HG02623 (cell line): ENCODE data around the gene AGAP1.

Experiments used
- ATAC-seq: cut with Tn5 transposase; IDR thresholded peaks from one replicate; pipeline ENCODE4 v1.9.1; 2021; ENCODE audit warnings: moderate library complexity; ENCODE audit not compliant: unreplicated experiment

AGAP1 gene

DNA sequence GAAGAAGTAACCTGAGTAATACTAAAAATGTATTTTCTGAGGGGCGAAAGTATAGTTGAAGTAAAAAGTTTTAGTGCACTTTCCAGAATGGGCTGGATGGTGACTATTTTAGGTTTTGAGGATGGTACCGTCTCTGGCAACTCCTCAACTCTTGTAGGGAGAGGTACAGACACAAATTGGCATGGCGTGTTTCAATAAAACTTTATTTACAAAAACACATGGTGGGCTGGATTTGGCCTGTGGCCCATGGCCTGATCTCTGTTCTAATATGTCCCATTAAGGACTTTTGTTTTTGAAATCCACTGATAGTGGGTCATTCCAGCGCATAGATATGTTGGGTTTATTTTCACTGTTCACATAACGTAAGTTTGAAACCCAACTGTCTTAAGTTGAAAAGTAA lies 132.8 kb downstream of the AGAP1 start:
- ATAC-seq, result no peak

DNA sequence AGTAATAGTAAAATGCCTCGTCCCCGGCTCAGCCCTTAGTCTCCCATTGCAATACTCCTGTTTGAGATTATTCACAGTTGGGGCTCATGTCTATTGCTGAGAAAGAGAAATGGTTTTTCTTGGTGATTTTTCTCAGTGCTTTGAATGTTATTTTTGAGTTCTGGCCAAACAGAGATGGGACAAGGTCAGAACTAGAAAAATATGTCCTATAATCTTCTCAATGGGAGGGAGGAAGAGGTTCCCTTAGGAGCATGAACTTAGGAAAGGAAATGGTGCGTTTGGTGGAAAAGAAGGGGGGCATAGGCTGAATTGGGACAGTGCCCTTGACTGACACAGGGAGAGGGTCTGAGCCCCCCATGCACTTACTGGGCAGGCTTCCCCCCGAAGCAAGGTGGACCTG lies 133.8 kb downstream of the AGAP1 start:
- no peak for ATAC-seq

DNA sequence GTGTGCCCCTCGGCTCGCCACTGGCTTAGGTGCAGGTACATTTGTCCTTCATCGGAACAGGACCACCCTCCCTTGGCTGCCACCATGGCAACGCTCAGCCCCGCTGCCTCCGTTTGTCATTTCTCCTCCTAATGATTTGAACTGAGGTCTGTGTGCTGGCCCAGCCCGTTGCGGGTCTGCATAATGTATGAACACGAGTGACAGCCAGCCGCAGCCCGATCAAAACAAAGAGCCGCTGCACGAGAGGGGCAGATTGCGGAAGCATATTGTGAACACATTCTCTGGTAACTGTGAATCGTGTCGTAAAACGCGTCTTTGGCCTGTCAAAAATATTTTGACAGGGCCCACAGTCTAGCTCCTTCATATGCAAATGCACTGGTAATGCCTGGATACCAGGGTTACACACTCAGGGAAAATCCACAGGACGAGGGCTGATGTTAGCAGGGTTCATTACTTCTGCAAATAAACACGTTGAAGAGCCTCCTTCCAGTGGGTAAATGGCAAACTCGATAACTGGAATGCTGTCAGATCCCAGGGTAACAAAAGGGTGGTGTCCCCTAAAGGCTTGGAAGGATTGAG lies 137.0 kb downstream of the AGAP1 start:
- no peak for ATAC-seq

- ATAC-seq, result no peak
Observed at GRCh38 chr2:235634435-235635158, 140.8 kb downstream of the AGAP1 start.

DNA sequence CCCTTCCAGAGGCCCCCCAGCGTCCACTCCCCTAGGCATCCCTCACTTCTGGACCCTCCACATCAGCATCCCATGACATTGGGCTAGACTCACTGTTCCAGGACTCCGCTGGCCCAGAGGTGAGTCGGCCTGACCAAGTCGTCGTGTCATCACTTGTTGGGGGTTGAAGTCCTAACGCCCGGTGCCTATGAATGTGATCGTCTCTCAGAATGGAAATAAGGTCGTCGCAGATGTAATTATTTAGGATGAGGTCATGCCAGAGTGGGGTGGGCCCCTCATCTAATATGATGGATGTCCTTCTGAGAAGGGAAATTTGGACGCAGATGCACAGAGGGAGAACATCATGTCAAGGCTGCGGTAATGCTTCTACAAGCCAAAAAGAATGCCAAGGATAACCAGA lies 142.7 kb downstream of the AGAP1 start:
- ATAC-seq, result no peak

- no peak for ATAC-seq
Observed at GRCh38 chr2:235637896-235638295, 144.1 kb downstream of the AGAP1 start.

DNA sequence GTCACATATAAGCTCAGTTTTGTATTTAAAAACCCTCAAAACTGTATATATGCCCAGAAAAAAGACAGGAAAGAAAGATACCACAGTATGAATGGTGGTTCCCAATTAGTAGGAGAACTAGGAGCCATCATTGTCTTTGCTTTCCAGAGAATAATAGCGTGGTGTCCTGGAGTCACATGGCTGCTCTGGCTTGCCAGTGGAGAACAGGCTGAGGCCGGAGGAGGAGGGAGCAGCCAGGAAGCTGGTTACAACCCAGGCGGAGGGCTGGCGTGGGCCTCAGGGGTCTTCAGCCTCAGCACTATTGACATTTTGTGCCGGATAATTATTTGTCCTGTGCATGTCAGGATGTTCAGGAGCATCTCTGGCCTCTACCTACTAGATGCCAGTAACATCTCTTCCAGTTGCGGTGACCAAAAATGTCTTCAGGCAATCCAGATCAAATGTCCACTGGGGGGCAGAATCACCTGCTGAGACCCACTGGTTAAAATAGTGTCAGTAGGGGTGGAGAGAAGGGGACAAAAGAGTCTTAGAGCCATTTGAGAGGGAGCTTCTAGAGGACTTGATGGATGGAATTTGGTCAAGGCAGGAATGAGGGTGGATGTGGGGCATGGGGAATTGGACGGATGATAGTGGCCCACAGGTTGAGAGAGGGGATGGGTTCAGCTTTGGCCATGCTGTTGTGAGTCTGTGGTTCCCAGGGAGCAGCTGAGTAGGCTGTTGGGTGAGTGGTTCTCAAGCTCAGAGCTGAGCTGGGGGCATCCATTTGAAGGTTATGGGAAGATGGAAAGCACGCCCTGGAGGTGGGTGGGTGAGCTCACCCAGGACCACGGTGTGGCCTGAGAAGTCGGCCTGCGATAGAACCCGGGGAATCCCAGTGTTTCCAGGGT lies 144.9 kb downstream of the AGAP1 start:
- no peak for ATAC-seq

- no peak for ATAC-seq
Observed at GRCh38 chr2:235639428-235639773, 145.6 kb downstream of the AGAP1 start.

DNA sequence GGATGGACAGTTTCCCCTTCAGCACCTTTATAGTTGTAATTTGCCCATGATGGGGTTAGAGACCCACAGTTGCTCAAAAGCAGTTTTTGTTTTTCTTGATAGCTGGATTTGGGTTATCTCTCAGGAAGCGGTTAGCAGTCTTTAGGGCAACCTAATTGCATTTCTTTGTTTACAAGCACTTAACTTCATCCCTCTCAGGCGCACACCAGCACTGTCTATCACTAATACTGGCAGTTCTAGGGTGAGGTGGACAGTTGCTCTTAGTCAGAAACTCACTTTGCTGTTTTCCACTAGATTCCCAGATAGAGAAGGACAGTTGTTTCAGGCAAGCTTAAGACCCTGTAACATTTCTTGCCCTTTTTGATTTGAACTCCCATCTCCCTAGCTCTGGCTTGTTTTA lies 146.0 kb downstream of the AGAP1 start:
- no peak for ATAC-seq

DNA sequence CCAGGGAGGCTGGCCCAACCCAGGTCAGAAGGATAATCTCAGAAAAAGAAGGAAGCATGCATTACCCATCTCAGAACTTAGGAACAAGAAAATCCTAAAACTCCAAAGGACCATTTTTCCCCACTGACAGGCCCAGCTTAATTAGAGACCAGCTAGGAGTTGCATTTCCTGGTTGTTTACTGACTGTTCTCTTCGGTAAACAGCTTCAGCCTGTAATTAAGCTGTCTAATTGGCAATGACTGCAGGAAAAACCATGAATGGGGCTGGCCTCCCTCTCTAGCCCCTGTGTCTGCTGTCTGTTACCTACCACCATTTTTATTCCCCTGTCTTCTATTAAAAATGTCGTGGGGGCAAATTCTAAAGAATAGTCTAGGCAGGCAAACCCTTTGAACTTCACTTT lies 146.5 kb downstream of the AGAP1 start:
- ATAC-seq, result no peak

DNA sequence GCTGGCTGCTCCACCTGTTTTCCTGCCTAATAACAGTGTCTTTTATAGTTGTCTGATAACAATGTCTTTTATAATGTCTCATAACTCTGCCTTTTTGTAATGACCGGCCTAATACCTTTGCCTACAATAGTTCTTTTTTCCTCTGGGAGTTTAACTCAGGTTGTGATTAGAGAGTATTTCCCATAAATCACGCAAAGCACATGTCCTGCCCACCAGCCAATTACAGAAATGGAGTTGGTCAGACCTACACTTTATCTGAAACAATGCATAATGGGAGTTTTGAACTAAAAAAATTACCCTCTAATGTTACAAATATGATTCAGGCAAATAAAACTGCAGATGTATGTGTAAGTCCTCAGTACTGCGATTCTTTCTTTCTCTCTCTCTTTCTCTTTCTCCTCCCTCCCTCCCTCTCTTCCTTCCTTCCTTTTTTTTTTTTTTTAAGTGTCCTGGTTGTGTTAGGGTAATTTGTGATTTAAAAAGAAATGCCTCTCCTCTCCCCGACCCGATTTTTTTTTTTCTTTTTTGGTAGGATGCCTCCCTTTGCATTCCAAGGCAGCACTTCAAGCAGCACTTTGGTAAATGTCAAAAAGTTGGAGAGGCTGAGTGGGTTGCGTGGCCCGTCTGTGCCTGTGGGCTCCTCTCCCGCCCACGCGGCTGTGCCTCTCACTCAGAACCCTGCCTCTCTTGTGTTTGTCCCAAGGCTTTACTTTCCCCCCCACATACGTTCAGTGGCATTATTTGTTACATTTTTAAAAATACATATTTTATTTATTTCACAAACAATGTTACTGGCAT lies 147.3 kb downstream of the AGAP1 start:
- ATAC-seq, result no peak

DNA sequence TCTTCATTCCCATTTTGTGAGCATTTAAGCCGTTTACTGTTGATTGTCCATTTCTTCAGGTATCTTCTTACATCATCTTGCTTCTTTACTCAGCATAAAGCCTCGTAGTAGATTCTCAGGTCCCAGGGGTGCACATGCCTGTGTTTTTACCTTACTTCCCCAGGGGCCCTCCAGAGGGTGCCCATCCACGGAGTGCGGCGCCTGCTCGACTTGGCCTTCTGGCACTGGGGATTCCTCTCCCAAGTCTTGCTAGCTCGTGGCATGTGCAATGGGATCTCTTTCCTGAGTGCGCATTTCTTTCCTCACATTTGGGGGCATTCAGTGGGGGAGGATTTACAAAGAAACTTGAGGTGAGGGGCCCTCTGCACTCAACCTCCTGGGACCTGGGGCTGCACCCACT lies 148.1 kb downstream of the AGAP1 start:
- no peak for ATAC-seq

GRCh38 chr2:235642446-235643098 lies 148.7 kb downstream of the AGAP1 start:
- ATAC-seq, result no peak

- no peak for ATAC-seq
Observed at GRCh38 chr2:235643680-235644511, 150.1 kb downstream of the AGAP1 start.

GRCh38 chr2:235647264-235647663 lies 153.4 kb downstream of the AGAP1 start:
- ATAC-seq, result no peak

- no peak for ATAC-seq
Observed at GRCh38 chr2:235647877-235648276, 154.0 kb downstream of the AGAP1 start.

GRCh38 chr2:235649418-235649817 lies 155.6 kb downstream of the AGAP1 start:
- ATAC-seq, result no peak

DNA sequence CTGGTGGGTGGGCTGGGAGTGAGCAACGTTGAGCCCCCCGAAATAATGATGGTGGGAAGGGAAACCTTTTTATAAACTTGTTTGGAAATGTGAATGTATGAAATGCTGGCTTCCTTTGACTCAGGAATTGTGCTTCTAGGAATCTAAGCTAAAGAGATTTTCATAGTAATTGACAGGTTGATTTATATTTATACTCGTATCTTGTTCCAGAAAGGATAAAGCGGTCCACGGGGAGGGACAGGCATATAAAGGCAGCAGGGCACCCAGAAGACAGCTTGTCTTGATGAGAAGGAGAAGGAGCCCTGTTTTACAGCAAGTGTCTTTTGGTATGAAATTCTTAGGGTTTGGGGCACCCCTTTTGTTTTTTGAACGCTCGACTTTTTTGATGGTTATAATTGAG lies 157.8 kb downstream of the AGAP1 start:
- no peak for ATAC-seq

- ATAC-seq, result no peak
Observed at GRCh38 chr2:235654103-235654813, 160.4 kb downstream of the AGAP1 start.
